ENCODE measurements around the gene LYRM9. TPM values are rescaled to one million over a fixed set of nuclear protein-coding genes. Genes with fewer than 3 reads are reported as not detected.
"Not testable (repeated sequence)": the region's sequence is repeated elsewhere in the genome, so short reads cannot be mapped to it uniquely, and the experiment has no call there.

LYRM9 gene
- total RNA-seq, 1 donor from 2014 or later = 22.2 TPM

DNA sequence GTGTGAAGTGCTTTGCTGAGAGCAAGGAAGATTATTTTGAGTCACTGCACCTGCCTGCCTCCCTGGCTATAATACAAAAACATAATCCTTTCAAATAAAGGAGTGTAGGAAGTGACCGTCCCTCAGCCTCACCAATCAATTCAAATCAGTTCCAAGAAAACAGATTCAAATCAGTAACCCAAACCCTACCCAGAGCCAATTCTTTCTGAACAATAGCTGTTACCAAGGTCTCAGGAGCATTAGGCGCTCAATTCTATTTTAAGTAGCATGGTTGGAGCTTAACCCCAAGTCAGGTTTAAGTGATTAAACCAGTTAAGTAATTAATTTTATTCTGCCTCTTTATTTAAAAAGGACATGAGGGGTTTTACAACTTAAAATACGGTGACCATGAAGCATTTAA lies 54.6 kb downstream of the LYRM9 start:
- H3K9me3 ChIP-seq; H3K4me1 ChIP-seq; DNase-seq (ENCODE audit: low spot score in 2 of 2); H3K27me3 ChIP-seq; intact Hi-C loops (cut with DNase I); H3K4me3 ChIP-seq; H3K36me3 ChIP-seq; H3K27ac ChIP-seq: not testable (repeated sequence)

DNA sequence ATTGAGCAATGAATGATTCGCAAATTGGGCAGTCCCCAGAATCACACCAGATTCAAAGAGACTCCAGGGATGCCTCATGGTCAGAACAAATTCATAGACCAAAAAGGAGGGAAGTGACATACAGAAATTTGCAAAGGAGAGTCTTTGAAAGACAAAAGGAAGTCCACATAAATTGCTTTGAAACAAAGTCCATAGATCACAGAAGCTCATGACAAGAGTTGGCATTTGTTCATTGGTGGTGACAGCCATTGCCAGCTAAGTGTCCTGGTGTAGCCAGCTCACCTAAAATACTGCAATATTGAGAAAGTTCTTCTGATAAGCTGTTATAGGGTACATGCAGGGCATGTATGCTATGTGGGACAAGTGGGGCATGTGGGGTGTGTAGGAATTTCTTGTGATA lies 55.4 kb downstream of the LYRM9 start:
- H3K9me3 ChIP-seq; intact Hi-C loops (cut with DNase I); H3K4me3 ChIP-seq; H3K27me3 ChIP-seq; H3K27ac ChIP-seq; DNase-seq (ENCODE audit: low spot score in 2 of 2); H3K4me1 ChIP-seq; H3K36me3 ChIP-seq: not testable (repeated sequence)

DNA sequence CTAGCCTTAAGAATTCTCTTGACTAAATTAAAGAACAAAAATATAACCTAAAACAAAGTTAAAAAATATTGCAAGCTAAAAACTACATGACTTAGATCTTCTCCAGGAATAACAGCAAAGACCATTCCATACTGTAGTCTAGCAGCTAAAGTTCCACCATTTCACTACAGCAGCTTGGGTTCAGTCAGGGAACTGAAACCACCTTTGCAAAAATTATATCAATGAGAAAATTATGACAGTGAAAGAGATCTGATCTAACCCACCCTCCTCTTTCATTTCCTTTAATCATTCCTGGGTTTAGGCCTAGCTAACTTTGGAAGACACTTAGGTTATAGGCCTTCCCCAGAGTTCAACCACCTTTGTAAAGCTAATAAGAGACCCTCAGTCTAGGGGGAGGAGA lies 56.5 kb downstream of the LYRM9 start:
- H3K9me3 ChIP-seq = no peaks in the 10 kb centered on the region
- TF ChIP-seq, protein P1, sequence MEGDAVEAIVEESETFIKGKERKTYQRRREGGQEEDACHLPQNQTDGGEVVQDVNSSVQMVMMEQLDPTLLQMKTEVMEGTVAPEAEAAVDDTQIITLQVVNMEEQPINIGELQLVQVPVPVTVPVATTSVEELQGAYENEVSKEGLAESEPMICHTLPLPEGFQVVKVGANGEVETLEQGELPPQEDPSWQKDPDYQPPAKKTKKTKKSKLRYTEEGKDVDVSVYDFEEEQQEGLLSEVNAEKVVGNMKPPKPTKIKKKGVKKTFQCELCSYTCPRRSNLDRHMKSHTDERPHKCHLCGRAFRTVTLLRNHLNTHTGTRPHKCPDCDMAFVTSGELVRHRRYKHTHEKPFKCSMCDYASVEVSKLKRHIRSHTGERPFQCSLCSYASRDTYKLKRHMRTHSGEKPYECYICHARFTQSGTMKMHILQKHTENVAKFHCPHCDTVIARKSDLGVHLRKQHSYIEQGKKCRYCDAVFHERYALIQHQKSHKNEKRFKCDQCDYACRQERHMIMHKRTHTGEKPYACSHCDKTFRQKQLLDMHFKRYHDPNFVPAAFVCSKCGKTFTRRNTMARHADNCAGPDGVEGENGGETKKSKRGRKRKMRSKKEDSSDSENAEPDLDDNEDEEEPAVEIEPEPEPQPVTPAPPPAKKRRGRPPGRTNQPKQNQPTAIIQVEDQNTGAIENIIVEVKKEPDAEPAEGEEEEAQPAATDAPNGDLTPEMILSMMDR (IDR thresholded peaks at IDR 0.05) = no peak
- no peaks in the 10 kb centered on the region for H3K4me1 ChIP-seq
- H3K4me3 ChIP-seq = no peak overlapping the region
- intact Hi-C loops (cut with DNase I) = no loop called here
- H3K36me3 ChIP-seq = no peaks in the 10 kb centered on the region
- H3K27ac ChIP-seq = no peak overlapping the region
- DNase-seq (ENCODE audit: low spot score in 2 of 2) = no peak
- H3K27me3 ChIP-seq = no peaks in the 10 kb centered on the region

DNA sequence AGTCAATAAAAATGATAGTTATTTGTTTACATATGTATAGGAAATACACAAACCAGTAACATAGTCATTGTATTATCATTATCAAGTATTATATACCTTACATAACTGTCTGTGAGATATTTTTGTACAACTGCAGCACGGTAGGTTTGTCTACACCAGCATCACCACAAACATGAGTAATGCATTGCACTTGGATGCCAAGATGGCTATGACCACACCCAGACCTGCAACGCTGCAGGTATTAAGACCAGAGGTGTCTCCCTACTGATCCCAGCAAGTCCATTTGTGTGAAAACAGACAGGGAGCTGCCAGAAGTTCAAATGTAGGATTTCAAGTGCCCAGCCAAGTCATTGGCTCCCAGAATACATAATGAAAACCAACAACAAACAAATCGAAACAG lies 58.6 kb downstream of the LYRM9 start:
- H3K4me1 ChIP-seq = no peaks in the 10 kb centered on the region
- intact Hi-C loops (cut with DNase I) = no loop called here
- TF ChIP-seq, protein P1 (IDR thresholded peaks at IDR 0.05) = no peak
- no peaks in the 10 kb centered on the region for H3K9me3 ChIP-seq
- no peaks in the 10 kb centered on the region for H3K27me3 ChIP-seq
- no peak overlapping the region for H3K27ac ChIP-seq
- H3K4me3 ChIP-seq = no peak overlapping the region
- H3K36me3 ChIP-seq = no peaks in the 10 kb centered on the region
- DNase-seq (ENCODE audit: low spot score in 2 of 2) = no peak

DNA sequence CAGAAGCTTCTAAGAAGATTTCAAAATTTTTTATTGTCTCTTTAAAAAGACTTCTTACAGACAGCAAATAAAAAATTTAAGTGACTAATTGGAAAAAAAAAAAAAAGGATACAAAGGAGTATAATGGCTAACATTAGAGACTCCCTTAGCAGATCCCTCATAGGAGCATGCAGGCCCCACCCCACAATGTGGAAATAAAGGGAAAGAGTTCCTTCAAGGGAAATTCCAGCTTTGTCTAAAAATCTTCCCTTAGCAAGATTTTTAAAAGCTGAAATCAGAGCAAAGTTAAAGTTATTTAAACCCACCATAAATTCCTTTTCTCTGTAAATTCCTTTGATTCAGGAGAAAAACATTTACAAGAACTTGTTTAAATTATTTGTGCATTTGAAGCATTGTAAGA lies 60.3 kb downstream of the LYRM9 start:
- no peaks in the 10 kb centered on the region for H3K27me3 ChIP-seq
- no peaks in the 10 kb centered on the region for H3K4me1 ChIP-seq
- no peak overlapping the region for H3K27ac ChIP-seq
- TF ChIP-seq, protein P1 (IDR thresholded peaks at IDR 0.05) = no peak
- DNase-seq (ENCODE audit: low spot score in 2 of 2) = no peak
- H3K4me3 ChIP-seq = no peak overlapping the region
- intact Hi-C loops (cut with DNase I) = no loop called here
- no peaks in the 10 kb centered on the region for H3K9me3 ChIP-seq
- no peaks in the 10 kb centered on the region for H3K36me3 ChIP-seq

DNA sequence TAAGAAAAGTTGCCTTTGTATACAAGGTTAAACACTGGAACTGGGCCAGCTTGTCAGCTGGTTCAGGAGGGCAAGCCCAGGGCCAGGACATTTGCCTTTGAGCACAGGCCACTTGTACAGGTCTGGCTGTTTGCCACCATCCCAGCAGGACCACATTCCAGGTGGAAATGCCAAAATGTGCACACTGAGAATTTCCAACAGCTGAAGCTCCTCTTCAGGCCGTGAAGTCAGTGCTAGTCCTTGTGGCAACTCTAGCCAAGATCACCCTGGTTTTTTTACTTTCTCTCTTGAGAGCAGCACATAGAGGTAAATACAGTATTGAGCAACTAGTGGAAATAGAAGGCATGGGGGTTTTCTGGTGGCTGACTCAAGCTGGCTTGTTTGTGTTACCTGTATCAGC lies 63.3 kb downstream of the LYRM9 start:
- H3K9me3 ChIP-seq; H3K27ac ChIP-seq; intact Hi-C loops (cut with DNase I); H3K4me3 ChIP-seq; H3K36me3 ChIP-seq; H3K4me1 ChIP-seq; DNase-seq (ENCODE audit: low spot score in 2 of 2); H3K27me3 ChIP-seq: not testable (repeated sequence)

DNA sequence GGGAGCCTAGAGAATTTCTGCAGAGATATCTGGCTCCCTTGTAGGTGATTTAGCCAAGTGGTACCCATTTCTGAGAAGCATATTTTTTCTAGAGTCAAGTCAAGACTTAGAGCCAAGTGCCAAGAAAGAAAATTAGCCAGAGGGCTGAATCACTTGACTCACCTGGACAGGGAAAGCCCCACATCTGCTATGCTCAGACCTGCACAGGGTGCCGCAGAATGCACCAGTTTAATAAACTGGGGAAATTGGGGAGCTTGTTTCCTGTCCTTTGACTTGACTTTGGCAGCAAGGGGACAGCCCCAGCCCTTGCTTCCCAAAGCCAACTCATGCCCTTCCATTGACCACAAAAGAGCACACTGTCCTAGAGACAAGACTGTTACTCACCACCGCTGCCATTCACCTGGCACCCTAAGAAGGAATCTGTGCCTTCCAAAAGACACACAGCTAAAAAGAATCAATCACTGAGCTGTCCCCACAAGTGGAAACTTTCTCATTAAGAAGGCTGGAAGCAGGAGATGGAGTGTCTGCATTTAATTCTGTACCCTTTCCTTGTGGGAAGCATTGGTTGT lies 63.9 kb downstream of the LYRM9 start:
- H3K4me1 ChIP-seq; H3K4me3 ChIP-seq; H3K36me3 ChIP-seq; H3K27ac ChIP-seq; intact Hi-C loops (cut with DNase I); H3K9me3 ChIP-seq; DNase-seq (ENCODE audit: low spot score in 2 of 2); H3K27me3 ChIP-seq: not testable (repeated sequence)

Other genes with a start within 250 kb of the LYRM9 start
- gene NOS2, start 92.8 kb downstream of the LYRM9 start, total RNA-seq = not detected
- 37.8 TPM for gene NLK, start 149.3 kb upstream of the LYRM9 start, total RNA-seq

All from ascending aorta (tissue), 2 donors.